Measurements from ENCODE around the gene ARHGEF7.

Gene ARHGEF7

DNA sequence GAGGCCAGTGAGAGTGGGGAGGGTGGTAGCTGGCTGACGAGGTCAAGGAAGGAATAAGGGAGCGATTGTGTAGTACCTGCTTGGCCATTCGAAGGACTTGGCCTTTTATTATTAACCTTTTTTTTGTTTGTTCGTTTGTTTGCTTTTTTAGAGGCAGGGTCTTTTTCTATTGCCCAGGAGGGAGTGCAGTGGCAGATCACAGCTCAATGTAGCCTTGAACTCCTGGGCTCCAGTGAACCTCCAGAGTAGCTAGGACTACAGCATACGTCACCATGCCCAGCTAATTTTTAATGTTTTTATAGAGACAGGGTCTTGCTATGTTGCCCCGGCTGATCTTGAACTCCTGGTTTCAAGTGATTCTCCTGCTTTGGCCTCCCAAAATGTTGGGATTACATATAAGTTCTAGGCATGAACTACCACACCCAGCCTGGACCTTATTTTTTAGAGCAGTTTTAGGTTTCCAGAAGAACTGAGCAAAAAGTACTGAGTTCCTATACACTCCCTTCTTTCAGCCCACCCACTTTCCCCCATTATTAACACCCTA is 25.5 kb downstream of the ARHGEF7 start:
- DNase-seq: no peak

GRCh38 chr13:111142472-111142871 is 27.4 kb downstream of the ARHGEF7 start:
- no peak for DNase-seq

DNA sequence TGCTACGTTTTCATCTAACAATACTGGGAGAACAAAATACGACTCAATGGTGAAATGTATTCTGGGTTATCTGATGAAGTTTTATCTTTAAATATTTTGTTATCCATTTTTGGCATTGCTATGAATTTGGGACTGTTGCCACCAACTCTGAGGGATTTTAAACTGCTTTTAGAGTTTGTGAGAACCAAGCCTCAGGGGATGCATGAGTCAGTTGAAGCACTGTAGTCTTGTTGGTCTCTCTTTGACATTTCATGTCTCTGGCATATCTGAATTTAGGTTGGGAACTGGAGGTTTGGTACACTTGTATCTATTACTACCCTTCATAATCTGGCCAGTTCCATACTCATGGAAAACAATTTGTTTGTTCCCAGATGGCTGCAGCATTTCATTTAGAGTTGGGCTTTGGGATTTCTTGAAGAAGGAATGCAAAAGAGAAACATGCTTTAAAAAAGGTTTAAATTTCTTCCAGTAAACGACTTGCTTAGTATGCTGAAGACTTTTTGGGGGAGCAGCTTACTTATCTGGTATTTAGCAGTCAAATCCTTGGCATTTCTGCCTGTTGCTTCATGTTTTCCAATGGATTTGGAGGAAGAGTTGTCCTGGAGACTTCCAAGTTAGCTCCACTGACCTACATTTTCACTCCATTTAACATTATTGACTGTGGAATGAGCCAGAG is 28.9 kb downstream of the ARHGEF7 start:
- DNase-seq: no peak

DNA sequence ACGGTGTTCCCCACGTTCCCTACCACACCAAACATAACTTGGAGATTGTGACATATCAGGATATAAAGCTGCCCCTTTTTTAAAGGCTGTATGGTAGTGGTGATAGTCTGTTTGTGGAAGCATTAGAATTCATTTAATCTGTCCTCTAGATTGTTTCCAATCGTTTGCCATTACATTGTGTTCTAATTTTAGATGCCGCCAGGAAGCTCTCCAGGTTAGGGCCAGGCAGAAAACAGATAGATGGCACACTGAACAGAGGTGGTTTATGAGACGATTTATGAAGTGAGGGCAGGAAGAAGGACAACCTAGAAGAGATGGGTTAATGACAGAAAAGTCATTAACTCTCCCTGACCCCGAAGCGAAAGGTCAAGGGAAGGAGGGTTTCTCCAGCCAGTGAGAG is 30.0 kb downstream of the ARHGEF7 start:
- no peak for DNase-seq

- DNase-seq: no peak
These were observed 30.4 kb downstream of the ARHGEF7 start for GRCh38 chr13:111145506-111145905.

DNA sequence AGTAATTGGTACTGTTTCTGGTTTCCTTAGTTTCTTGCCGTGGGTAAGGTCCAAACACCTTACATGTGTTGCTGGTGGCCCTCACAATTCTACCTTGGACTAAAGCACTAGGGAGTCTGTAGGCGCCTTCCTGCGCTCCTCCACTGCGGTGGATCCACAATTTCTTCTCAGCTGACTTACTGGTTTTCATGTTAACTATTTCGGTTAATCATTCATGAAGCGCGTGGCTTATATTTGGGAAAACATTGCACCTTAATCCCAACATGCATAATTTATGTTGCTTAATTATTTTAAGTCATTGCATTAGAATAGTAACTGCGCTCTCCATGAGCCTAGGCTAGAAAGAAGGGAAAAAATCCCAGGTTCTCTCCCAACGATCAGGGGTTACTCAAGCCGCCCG is 37.7 kb downstream of the ARHGEF7 start:
- no peak for DNase-seq

DNA sequence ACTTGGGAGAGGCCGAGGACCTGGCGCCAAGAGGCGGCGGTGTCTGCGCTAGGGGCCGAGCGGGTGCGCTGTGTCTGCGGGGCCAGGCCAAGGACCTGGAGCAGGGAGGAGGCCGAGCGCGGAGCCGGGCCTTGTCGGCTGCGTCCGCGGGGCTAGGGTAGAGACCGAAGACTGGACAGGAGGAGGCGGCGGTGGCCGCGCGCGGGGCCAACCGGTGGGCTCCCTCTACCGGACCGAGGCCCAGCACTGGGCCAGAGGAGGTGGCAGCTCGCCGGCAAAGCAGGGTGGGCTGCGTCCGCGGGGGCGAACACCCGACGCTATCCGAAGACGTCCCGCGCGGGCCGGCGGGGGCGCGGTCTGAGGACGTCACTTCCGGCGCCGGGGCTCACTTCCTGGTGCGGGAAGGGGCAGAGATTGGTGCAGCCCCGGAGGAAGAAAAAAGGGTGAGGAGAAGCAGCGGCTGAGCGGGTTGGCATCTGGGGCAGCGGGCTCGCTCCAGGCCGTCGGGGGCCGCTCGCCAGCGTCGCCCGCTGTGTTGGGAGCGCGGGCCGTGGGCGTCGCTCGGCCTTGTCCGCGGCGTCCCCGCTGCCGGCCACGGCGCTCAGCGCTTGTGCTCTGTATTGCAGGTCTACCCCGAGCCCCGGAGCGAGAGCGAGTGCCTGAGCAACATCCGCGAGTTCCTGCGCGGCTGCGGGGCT is 38.3 kb downstream of the ARHGEF7 start:
- peak; percentile 90 for DNase-seq

DNA sequence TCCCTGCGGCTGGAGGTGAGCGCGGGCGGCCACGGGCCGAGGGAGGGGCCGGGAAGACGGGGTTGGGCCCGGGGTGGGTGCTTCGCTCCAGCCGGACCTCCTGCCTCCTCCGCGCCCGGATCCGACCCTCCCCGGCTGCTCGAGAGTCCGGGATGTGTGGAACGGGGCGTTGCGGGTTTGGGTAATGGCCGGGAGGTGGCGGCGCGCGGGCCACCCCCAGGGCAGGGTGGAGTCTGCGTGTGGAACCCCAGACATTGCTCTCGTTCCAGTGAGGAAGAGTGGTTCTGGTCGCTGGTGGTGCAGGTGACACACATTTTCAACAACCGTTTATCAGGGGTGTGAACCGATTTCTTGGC is 38.8 kb downstream of the ARHGEF7 start:
- DNase-seq: no peak

GRCh38 chr13:111156421-111156820 is 41.3 kb downstream of the ARHGEF7 start:
- no peak for DNase-seq

GRCh38 chr13:111158136-111158805 is 43.2 kb downstream of the ARHGEF7 start:
- DNase-seq: no peak

- no peak for DNase-seq
These were observed 44.5 kb downstream of the ARHGEF7 start for GRCh38 chr13:111159362-111160320.

GRCh38 chr13:111160648-111161047 is 45.5 kb downstream of the ARHGEF7 start:
- DNase-seq: no peak

DNA sequence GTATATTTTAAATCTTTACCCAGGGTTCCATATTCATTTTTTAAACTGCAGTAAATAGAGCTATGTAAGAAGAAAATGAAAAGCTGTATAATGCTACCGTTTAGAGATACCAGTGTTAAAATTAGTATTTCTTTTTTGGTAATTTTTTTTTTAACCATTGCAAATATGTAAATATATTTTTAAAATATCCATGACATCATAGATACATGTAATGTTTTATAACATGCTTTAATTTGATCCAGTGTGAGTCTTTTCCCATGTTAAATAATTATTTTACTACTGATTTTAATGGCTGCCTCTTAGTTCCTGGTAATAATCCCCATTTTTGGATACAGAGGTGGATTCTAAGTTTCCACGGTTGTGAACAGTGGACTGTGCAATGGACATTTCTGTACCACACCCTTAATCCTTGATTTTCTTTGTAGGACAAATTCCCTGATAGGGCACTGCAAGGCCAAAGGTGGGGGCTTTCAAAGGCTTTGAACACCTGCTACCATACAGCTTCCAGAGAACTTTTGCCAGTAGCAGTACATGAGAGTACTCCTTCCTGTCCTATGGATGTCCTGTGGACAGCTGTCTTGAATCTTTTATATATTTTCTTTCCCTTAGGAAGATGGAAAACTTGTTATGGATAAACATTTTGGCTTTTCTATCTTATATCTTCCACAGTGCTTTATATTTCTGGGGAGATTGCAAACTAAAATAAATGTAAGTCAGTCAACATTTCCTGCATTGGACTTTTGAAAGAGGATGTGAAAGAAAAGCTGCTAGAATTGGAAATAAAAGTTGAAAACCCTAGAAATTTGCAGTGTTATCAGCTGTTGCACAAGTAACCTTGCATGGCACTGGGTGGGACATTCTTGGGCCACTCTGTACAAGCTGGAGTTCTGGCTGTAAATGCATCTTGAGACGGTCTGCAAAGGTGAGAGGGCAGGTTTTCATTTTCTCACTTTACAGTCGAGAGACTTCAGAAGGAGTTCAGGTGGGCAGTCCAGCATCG is 46.8 kb downstream of the ARHGEF7 start:
- DNase-seq: no peak

DNA sequence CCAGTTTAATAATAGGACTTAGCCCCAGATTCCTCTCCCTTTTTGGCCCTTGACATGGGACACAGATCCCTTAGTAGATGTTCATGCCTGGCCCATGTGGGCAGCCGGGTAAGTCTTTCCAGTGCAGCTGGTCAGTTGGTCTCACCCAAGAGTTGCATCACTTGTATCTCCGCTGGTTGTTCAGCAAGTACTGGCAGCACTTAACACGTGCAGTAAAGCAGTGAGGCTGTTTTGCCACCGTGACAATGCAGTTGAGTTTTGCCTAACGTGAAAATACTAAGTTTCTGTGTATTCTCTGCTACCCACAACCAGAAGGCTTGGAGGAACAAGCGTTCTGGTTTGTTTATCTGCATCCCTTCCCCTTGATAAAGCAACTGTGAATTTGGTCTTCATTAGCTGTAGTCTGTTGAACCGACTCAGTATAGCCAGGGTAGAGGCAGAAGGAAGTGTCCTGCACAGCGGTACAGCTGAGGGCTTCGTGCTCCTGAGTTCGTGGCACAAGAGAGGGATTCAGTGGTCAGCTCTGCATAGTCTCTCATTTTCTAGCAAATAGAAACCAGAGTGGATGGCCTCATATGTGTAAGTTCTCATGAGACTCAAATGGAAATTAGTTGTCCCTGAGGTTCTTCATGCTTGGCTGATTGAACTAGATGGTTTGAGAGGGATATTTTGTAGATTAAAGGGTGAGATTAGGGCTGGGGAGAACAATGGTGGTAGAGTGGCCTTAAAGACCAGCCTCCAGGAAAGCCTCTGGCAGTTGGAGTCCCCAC is 50.3 kb downstream of the ARHGEF7 start:
- DNase-seq: no peak

- no peak for DNase-seq
These were observed 52.0 kb downstream of the ARHGEF7 start for GRCh38 chr13:111166882-111167675.

DNA sequence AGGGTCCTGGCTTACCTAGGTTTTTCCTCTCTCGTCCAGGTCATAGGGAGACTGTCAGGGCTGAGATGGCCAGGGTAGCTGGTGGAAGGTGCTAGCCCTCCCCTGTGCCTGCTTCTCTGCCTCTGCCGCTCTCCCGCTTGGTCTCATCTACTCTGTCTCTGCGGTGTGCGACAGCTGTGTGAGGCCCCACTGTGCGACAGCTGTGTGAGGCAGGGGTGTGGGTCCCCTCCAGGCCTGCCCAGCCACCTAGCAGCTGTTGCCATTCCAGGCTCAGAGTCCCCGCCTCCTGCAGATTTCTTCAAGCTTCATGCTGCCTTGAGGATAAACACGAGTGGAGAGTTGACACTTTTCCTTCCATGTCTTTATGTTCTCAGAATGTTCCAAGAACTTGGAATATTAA is 53.0 kb downstream of the ARHGEF7 start:
- DNase-seq: no peak

- DNase-seq: no peak
These were observed 56.0 kb downstream of the ARHGEF7 start for GRCh38 chr13:111171112-111171511.

DNA sequence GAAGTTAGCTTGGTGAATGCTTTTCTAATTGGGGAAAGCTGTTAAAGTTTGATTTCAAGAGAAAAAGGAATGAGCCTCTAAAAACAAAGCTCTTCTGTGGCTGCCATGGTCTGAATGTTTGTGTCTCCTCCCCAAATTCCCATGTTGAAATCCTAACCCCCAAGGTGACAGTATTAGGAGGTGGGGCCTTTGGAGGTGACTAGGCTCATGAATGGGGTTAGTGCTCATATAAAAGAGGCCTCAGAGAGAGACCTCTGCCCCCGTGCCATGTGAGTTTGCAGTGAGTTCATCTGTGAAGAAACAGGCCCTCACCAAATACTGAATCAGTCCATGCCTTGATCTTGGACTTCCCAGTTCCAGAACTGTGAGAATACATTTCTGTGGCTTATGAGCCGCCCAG is 56.5 kb downstream of the ARHGEF7 start:
- no peak for DNase-seq

DNA sequence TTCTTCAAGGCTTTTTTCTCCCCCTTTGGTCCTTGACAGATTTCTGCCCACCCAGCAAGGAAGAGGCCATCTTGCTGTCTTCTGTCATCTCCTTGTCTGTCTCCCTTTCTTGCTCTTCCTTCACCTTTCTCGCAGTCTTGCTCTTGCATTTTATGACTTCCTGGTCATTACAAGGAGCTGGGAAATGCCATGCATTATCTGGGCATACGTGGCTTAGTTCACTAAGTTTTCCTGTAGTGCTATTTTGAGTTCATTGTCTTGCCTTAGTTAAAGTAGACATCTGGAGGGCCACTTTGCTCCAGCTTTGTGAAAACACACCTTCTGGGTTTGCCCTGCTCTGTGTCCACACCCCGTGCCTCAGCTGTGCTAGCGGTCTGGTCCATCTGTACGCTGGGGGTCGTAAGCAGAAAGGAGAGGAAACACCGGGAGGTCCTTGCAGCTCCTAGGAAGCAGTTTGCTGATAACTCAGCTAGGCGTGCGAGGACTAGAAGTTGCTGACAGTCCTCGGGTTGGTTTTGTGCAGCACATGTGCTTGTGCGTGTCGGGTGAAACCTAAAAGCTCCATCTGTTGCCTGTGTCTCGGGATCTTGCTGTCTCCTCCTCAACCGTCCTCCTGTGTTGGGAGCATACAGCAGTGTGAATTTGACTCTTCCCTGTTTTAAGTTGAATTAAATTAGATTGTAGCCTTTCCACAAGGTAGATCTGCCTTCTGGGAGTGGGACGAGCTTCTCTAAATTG is 59.4 kb downstream of the ARHGEF7 start:
- DNase-seq: no peak
